H9 (cell line): ENCODE measurements around the gene ERC2. TPM values are rescaled to one million over a fixed set of nuclear protein-coding genes. Genes with fewer than 3 reads are reported as not detected.

Experiments
- DNase-seq: peaks from one replicate; pipeline ENCODE4 v3.0.0-alpha.2; 2017
- H2AFZ ChIP-seq: one replicate; pipeline ENCODE4 v1.6.1; 2013; ENCODE audit warnings: mild to moderate bottlenecking, low read length, control low read depth, moderate library complexity
- H2AK5ac ChIP-seq: 2 replicates; pipeline ENCODE4 v1.6.1; 2013; ENCODE audit warnings: low read length, control low read depth, mixed read lengths; ENCODE audit not compliant: insufficient read length
- H2BK120ac ChIP-seq: one replicate; pipeline ENCODE4 v1.6.1; 2013; ENCODE audit warnings: low read depth, mild to moderate bottlenecking, low read length, control low read depth, inconsistent platforms; ENCODE audit not compliant: poor library complexity, severe bottlenecking
- H2BK12ac ChIP-seq: 2 replicates; pipeline ENCODE4 v1.6.1; 2013; ENCODE audit warnings: low read length, control low read depth, mixed read lengths, low read depth; ENCODE audit not compliant: insufficient read length
- H2BK15ac ChIP-seq: 2 replicates; pipeline ENCODE4 v1.6.1; 2013; ENCODE audit warnings: low read depth, low read length, control low read depth
- H2BK20ac ChIP-seq: one replicate; pipeline ENCODE4 v1.6.1; 2013; ENCODE audit warnings: low read depth, mild to moderate bottlenecking, low read length, control low read depth, inconsistent platforms; ENCODE audit not compliant: poor library complexity, severe bottlenecking
- H2BK5ac ChIP-seq: 2 replicates; pipeline ENCODE4 v1.6.1; 2013; ENCODE audit warnings: low read length, control low read depth, mixed read lengths; ENCODE audit not compliant: insufficient read length
- H3K14ac ChIP-seq: 2 replicates; pipeline ENCODE4 v1.6.1; 2013; ENCODE audit warnings: low read length, control low read depth; ENCODE audit not compliant: insufficient read depth
- H3K18ac ChIP-seq: 2 replicates; pipeline ENCODE4 v1.6.1; 2013; ENCODE audit warnings: low read depth, mild to moderate bottlenecking, mixed read lengths, low read length, control low read depth; ENCODE audit not compliant: insufficient read length
- H3K23ac ChIP-seq: 2 replicates; pipeline ENCODE4 v1.6.1; 2013; ENCODE audit warnings: low read length, control low read depth, mixed read lengths, low read depth; ENCODE audit not compliant: insufficient read length
- H3K23me2 ChIP-seq: 2 replicates; pipeline ENCODE4 v1.6.1; 2013; ENCODE audit warnings: low read depth, mild to moderate bottlenecking, mixed read lengths, low read length, control low read depth; ENCODE audit not compliant: insufficient read length, poor library complexity, severe bottlenecking
- H3K27ac ChIP-seq: 2 replicates; pipeline ENCODE4 v1.5.1; 2013; ENCODE audit warnings: low read length, control low read depth, mixed read lengths, low read depth; ENCODE audit not compliant: insufficient read length
- H3K27me3 ChIP-seq: 2 replicates; pipeline ENCODE4 v1.6.1; 2013; ENCODE audit warnings: low read length, control low read depth, inconsistent platforms; ENCODE audit not compliant: insufficient read depth
- H3K4ac ChIP-seq: 2 replicates; pipeline ENCODE4 v1.6.1; 2013; ENCODE audit warnings: low read depth, mild to moderate bottlenecking, control low read depth, inconsistent platforms, low read length, moderate library complexity
- H3K4me1 ChIP-seq: 2 replicates; pipeline ENCODE4 v1.6.1; 2013; ENCODE audit warnings: low read length, control low read depth, inconsistent platforms; ENCODE audit not compliant: insufficient read depth
- H3K4me2 ChIP-seq: 2 replicates; pipeline ENCODE4 v1.6.1; 2013; ENCODE audit warnings: low read length, control low read depth, mixed read lengths; ENCODE audit not compliant: insufficient read length, insufficient read depth
- H3K56ac ChIP-seq: 2 replicates; pipeline ENCODE4 v1.6.1; 2013; ENCODE audit warnings: low read depth, mild to moderate bottlenecking, mixed read lengths, low read length, control low read depth; ENCODE audit not compliant: insufficient read length
- H3K79me1 ChIP-seq: 2 replicates; pipeline ENCODE4 v1.6.1; 2013; ENCODE audit warnings: low read depth, mild to moderate bottlenecking, moderate library complexity, low read length, control low read depth, inconsistent platforms; ENCODE audit not compliant: insufficient read depth, poor library complexity, severe bottlenecking
- H3K79me2 ChIP-seq: 2 replicates; pipeline ENCODE4 v1.6.1; 2013; ENCODE audit warnings: low read length, control low read depth, inconsistent platforms; ENCODE audit not compliant: insufficient read depth
- H3K9ac ChIP-seq: 2 replicates; pipeline ENCODE4 v1.6.1; 2013; ENCODE audit warnings: low read length, control low read depth, mixed read lengths; ENCODE audit not compliant: insufficient read length; ENCODE audit errors: extremely low read depth
- H3K9me3 ChIP-seq: one replicate; pipeline ENCODE4 v1.6.1; 2013; ENCODE audit warnings: low read depth, low read length, inconsistent platforms; ENCODE audit not compliant: control insufficient read depth
- H3T11ph ChIP-seq: one replicate; pipeline ENCODE4 v1.6.1; 2013; ENCODE audit warnings: mild to moderate bottlenecking, low read length, control low read depth, inconsistent platforms
- H4K20me1 ChIP-seq: one replicate; pipeline ENCODE4 v1.6.1; 2013; ENCODE audit not compliant: control insufficient read depth, insufficient read length, insufficient read depth
- H4K5ac ChIP-seq: 2 replicates; pipeline ENCODE4 v1.6.1; 2013; ENCODE audit warnings: low read depth, mild to moderate bottlenecking, mixed read lengths, low read length, control low read depth; ENCODE audit not compliant: insufficient read length
- H4K8ac ChIP-seq: replicated peaks from 2 replicates; pipeline ENCODE4 v1.6.1; 2013; ENCODE audit warnings: low read length, control low read depth, mixed read lengths, low read depth; ENCODE audit not compliant: insufficient read length
- H4K91ac ChIP-seq: 2 replicates; pipeline ENCODE4 v1.6.1; 2013; ENCODE audit warnings: low read depth, mild to moderate bottlenecking, moderate library complexity, mixed read lengths, low read length, control low read depth; ENCODE audit not compliant: insufficient read length
- H3K27ac Mint-ChIP-seq, 3 experiments: 2 replicates in 2 of 3; 3 replicates in 1 of 3; pipeline ENCODE4 v1.8.0; 2020 to 2021; ENCODE audit warnings: mixed read lengths in 3 of 3, mild to moderate bottlenecking in 1 of 3, moderate library complexity in 1 of 3
- H3K27me3 Mint-ChIP-seq: 2 replicates; pipeline ENCODE4 v1.8.0; 2021; ENCODE audit warnings: low read depth, mild to moderate bottlenecking, moderate library complexity, mixed read lengths
- H3K36me3 Mint-ChIP-seq, 3 experiments: 2 replicates in 2 of 3; 3 replicates in 1 of 3; pipeline ENCODE4 v1.8.0; 2020 to 2021; ENCODE audit warnings: low read depth in 3 of 3, mixed read lengths in 3 of 3; ENCODE audit not compliant: insufficient read depth in 1 of 3
- H3K4me1 Mint-ChIP-seq, 2 experiments: 2 replicates each; pipeline ENCODE4 v1.8.0; 2020; ENCODE audit warnings: mixed read lengths in 2 of 2
- H3K4me3 Mint-ChIP-seq, 2 experiments: 2 replicates in 1 of 2; 3 replicates in 1 of 2; pipeline ENCODE4 v1.8.0; 2020 to 2021; ENCODE audit warnings: mild to moderate bottlenecking in 2 of 2, mixed read lengths in 2 of 2, moderate library complexity in 1 of 2
- H3K9me3 Mint-ChIP-seq, 2 experiments: 2 replicates in 1 of 2; 3 replicates in 1 of 2; pipeline ENCODE4 v1.8.0; 2020; ENCODE audit warnings: mild to moderate bottlenecking in 2 of 2, mixed read lengths in 2 of 2, moderate library complexity in 1 of 2
- CTCF ChIP-seq: fragments of 200-600 bp; sonication (generic); conservative IDR thresholded peaks from 3 replicates; pipeline ENCODE4 v1.8.0; 2021; ENCODE audit warnings: antibody characterized with exemption, mild to moderate bottlenecking
- WGBS: extraction: QIAGEN DNeasy Blood & Tissue Kit; methylation state at CpG from one replicate; pipeline ENCODE4 v1.1.7; 2013; ENCODE audit warnings: missing lambda C conversion rate, low lambda C conversion rate, mixed read lengths; ENCODE audit not compliant: insufficient read length; ENCODE audit errors: extremely low coverage; 5-methylcytosine and 5-hydroxymethylcytosine counted together
- total RNA-seq: library from RNA; stranded (reverse); gene quantifications from 2 replicates; pipeline ENCODE4 v1.2.1, GENCODE V29; 2021

The ERC2 gene
- total RNA-seq, 1 experiment from 2014 or later = 15.4 TPM

- no peak overlapping the region for H3K4ac ChIP-seq
- H3K79me1 ChIP-seq = no peaks in the 10 kb centered on the region
- H4K5ac ChIP-seq = no peak overlapping the region
- no peak overlapping the region for H3K56ac ChIP-seq
- no CpG with 5 or more reads among the region's 6 CpGs for WGBS
- no peak overlapping the region for H2AFZ ChIP-seq
- no peak overlapping the region for H2BK12ac ChIP-seq
- no peaks in the 10 kb centered on the region for H3K4me1 ChIP-seq
- no peaks in the 10 kb centered on the region for H3K79me2 ChIP-seq
- Mint-ChIP-seq H3K4me1 (no peaks in the 10 kb centered on the region), H3K4me3 (no peak overlapping the region), H3K9me3 (no peaks in the 10 kb centered on the region; a peak in 1 of 5 replicates), H3K27ac (no peak overlapping the region), H3K36me3 (no peaks in the 10 kb centered on the region), H3K27me3 (no peaks in the 10 kb centered on the region)
- H3K9ac ChIP-seq = no peak overlapping the region
- no peaks in the 10 kb centered on the region for H3K9me3 ChIP-seq
- no peaks in the 10 kb centered on the region for H3K27me3 ChIP-seq
- H2BK5ac ChIP-seq = no peak overlapping the region
- H4K91ac ChIP-seq = no peak overlapping the region
- no peak for TF ChIP-seq CTCF
- no peak overlapping the region for H3T11ph ChIP-seq
- H3K4me2 ChIP-seq = no peak overlapping the region
- H3K23ac ChIP-seq = no peak overlapping the region
- DNase-seq = no peak
- no peak overlapping the region for H2AK5ac ChIP-seq
- no peak overlapping the region for H3K18ac ChIP-seq
- no peak overlapping the region for H2BK120ac ChIP-seq
- no peak overlapping the region for H3K14ac ChIP-seq
- H2BK20ac ChIP-seq = no peak overlapping the region
- H4K20me1 ChIP-seq = no peaks in the 10 kb centered on the region
- H2BK15ac ChIP-seq = no peak overlapping the region
- H3K23me2 ChIP-seq = no peaks in the 10 kb centered on the region
- H4K8ac ChIP-seq = no peak overlapping the region
- H3K27ac ChIP-seq = no peak overlapping the region
Observed at GRCh38 chr3:55795296-55795695, 673.0 kb downstream of the ERC2 start.
